HG03439 (cell line): Measurements from ENCODE around the gene SDF2.

Experiments
- ATAC-seq: cut with Tn5 transposase; IDR thresholded peaks from one replicate; pipeline ENCODE4 v1.9.1; 2021; ENCODE audit warnings: mild to moderate bottlenecking, moderate library complexity; ENCODE audit not compliant: unreplicated experiment

SDF2 gene

GRCh38 chr17:28661635-28662526 lies at the start of gene SDF2, which contains the start of gene SUPT6H:
Gene SDF2, minus strand, starts transcription at chr17:28661906. Its CDS starts 30 bp downstream, at chr17:28661876.
Gene SUPT6H, plus strand, starts transcription at chr17:28662205. Its CDS starts 11,197 bp downstream, at chr17:28673402.
- peak; percentile 91 for ATAC-seq

- ATAC-seq = peak; percentile 77
Measured at GRCh38 chr17:28710861-28711722, 49.4 kb upstream of the SDF2 start.

GRCh38 chr17:28707339-28707720 lies 45.6 kb upstream of the SDF2 start:
- ATAC-seq = no peak

- no peak for ATAC-seq
Measured at GRCh38 chr17:28706471-28707338, 45.0 kb upstream of the SDF2 start.

- ATAC-seq = no peak
Measured at GRCh38 chr17:28705728-28706334, 44.1 kb upstream of the SDF2 start.

- no peak for ATAC-seq
Measured at GRCh38 chr17:28705074-28705659, 43.5 kb upstream of the SDF2 start.

GRCh38 chr17:28704219-28704858 lies 42.6 kb upstream of the SDF2 start:
- ATAC-seq = no peak

- no peak for ATAC-seq
Measured at GRCh38 chr17:28703552-28704218, 42.0 kb upstream of the SDF2 start.

GRCh38 chr17:28702752-28703150 lies 41.0 kb upstream of the SDF2 start:
- ATAC-seq = no peak

- no peak for ATAC-seq
Measured at GRCh38 chr17:28702026-28702751, 40.5 kb upstream of the SDF2 start.

GRCh38 chr17:28700830-28701492 lies 39.3 kb upstream of the SDF2 start:
- no peak for ATAC-seq

GRCh38 chr17:28700278-28700677 lies 38.6 kb upstream of the SDF2 start:
- ATAC-seq = no peak

- no peak for ATAC-seq
Measured at GRCh38 chr17:28698253-28698941, 36.7 kb upstream of the SDF2 start.

- no peak for ATAC-seq
Measured at GRCh38 chr17:28693869-28694268, 32.2 kb upstream of the SDF2 start.

- no peak for ATAC-seq
Measured at GRCh38 chr17:28689011-28689410, 27.3 kb upstream of the SDF2 start.

GRCh38 chr17:28688481-28688880 lies 26.8 kb upstream of the SDF2 start:
- no peak for ATAC-seq

GRCh38 chr17:28686296-28686695 lies 24.6 kb upstream of the SDF2 start:
- no peak for ATAC-seq
